HepG2 (cell line): ENCODE results near the gene EGFL8. TPM values are rescaled to one million over a fixed set of nuclear protein-coding genes. Genes with fewer than 3 reads are reported as not detected.

Source experiments
- DNMT1 ChIP-seq: sonication (generic); formaldehyde crosslinking; IDR thresholded peaks from 2 replicates; pipeline ENCODE4 v1.5.1; 2020; ENCODE audit warnings: mild to moderate bottlenecking, missing genetic modification reagents
- DPF2 ChIP-seq: sonication (generic); formaldehyde crosslinking; IDR thresholded peaks from 2 replicates; pipeline ENCODE4 v1.4.0; 2020; ENCODE audit warnings: mild to moderate bottlenecking, low read depth, missing genetic modification reagents, borderline replicate concordance
- ELF3 ChIP-seq: IDR thresholded peaks from 2 replicates; pipeline ENCODE4 v1.6.1; 2016; ENCODE audit warnings: missing genetic modification reagents, missing compliant biosample characterization
- ERF ChIP-seq: IDR thresholded peaks from 2 replicates; pipeline ENCODE4 v1.6.1; 2018; ENCODE audit warnings: missing biosample characterization, missing genetic modification reagents
- FOXK1 ChIP-seq: sonication (generic); formaldehyde crosslinking; IDR thresholded peaks from 2 replicates; pipeline ENCODE4 v1.4.0; 2020; ENCODE audit warnings: low read depth, missing genetic modification reagents, borderline replicate concordance
- KDM5B ChIP-seq: sonication (generic); formaldehyde crosslinking; IDR thresholded peaks from 2 replicates; pipeline ENCODE4 v1.4.0; 2020; ENCODE audit warnings: missing genetic modification reagents, mild to moderate bottlenecking, borderline replicate concordance
- NR2C2 ChIP-seq: sonication (generic); formaldehyde crosslinking; IDR thresholded peaks from 2 replicates; pipeline ENCODE4 v1.4.0; 2020; ENCODE audit warnings: missing genetic modification reagents, mild to moderate bottlenecking, moderate library complexity, borderline replicate concordance
- SMAD1 ChIP-seq: sonication (generic); formaldehyde crosslinking; IDR thresholded peaks from 2 replicates; pipeline ENCODE4 v1.4.0; 2020; ENCODE audit warnings: missing genetic modification reagents, low read depth, mild to moderate bottlenecking, borderline replicate concordance
- SPEN ChIP-seq: sonication (generic); formaldehyde crosslinking; IDR thresholded peaks from 2 replicates; pipeline ENCODE4 v1.5.1; 2020; ENCODE audit warnings: low read depth, mild to moderate bottlenecking, missing genetic modification reagents
- SRF ChIP-seq: IDR thresholded peaks from 2 replicates; pipeline ENCODE4 v1.6.1; 2011; ENCODE audit warnings: mild to moderate bottlenecking, low read depth, low read length, moderate library complexity
- ZNF263 ChIP-seq: sonication (generic); formaldehyde crosslinking; IDR thresholded peaks from 2 replicates; pipeline ENCODE4 v1.4.0; 2020; ENCODE audit warnings: missing genetic modification reagents
- ZNF264 ChIP-seq: sonication (generic); formaldehyde crosslinking; IDR thresholded peaks from 2 replicates; pipeline ENCODE4 v1.4.0; 2020; ENCODE audit warnings: missing genetic modification reagents
- ZNF550 ChIP-seq: sonication (generic); formaldehyde crosslinking; IDR thresholded peaks from 2 replicates; pipeline ENCODE4 v1.4.0; 2020; ENCODE audit warnings: mild to moderate bottlenecking, missing genetic modification reagents, borderline replicate concordance
- ZNF557 ChIP-seq: sonication (generic); formaldehyde crosslinking; IDR thresholded peaks from 2 replicates; pipeline ENCODE4 v1.4.0; 2020; ENCODE audit warnings: missing genetic modification reagents
- ZNF772 ChIP-seq: sonication (generic); formaldehyde crosslinking; IDR thresholded peaks from 2 replicates; pipeline ENCODE4 v1.5.0; 2020; ENCODE audit warnings: mild to moderate bottlenecking, missing genetic modification reagents
- ZNF841 ChIP-seq: sonication (generic); formaldehyde crosslinking; IDR thresholded peaks from 2 replicates; pipeline ENCODE4 v1.8.1; 2023; ENCODE audit warnings: missing genetic modification reagents, borderline replicate concordance
- polyA plus RNA-seq, 8 experiments: library from polyadenylated mRNA; depleted of rRNA in 3 of 8; stranded (reverse) in 7 of 8; unstranded in 1 of 8; fragments of >200 nt; fragmentation: Illumina TruSeq in 4 of 8; extraction: Trizol in 4 of 8; gene quantifications; 2 replicates each; pipeline versions ENCODE4 v1.2.1 to v1.2.3, GENCODE V29; 2011 to 2016; ENCODE audit warnings: low read depth in 4 of 8, missing spikeins in 1 of 8, mixed read lengths in 1 of 8; ENCODE audit not compliant: insufficient read depth in 1 of 8
- total RNA-seq, 5 experiments: library from RNA; depleted of rRNA; stranded (reverse); fragments of >200 nt; fragmentation: Illumina TruSeq; extraction: Trizol; gene quantifications; 2 replicates each; pipeline ENCODE4 v1.2.3, GENCODE V29; 2016; ENCODE audit warnings: low read depth in 1 of 5
- TF ChIP-seq, protein P1 (sequence below): sonication (generic); formaldehyde crosslinking; IDR thresholded peaks from 2 replicates; pipeline ENCODE4 v1.4.0; 2020; ENCODE audit warnings: missing genetic modification reagents, borderline replicate concordance
- TF ChIP-seq, protein P2 (sequence below): sonication (generic); formaldehyde crosslinking; IDR thresholded peaks from 2 replicates; pipeline ENCODE4 v1.8.1; 2023; ENCODE audit warnings: missing genetic modification reagents, inconsistent platforms, borderline replicate concordance
- TF ChIP-seq, protein P3 (sequence below): sonication (generic); formaldehyde crosslinking; IDR thresholded peaks from 2 replicates; pipeline ENCODE4 v1.8.0; 2023; ENCODE audit warnings: mild to moderate bottlenecking, missing genetic modification reagents
- TF ChIP-seq, protein P4 (sequence below), 2 experiments: sonication (generic) in 1 of 2; formaldehyde crosslinking in 1 of 2; IDR thresholded peaks; 2 replicates each; pipeline versions ENCODE4 v1.4.0 to v1.6.1; 2016 to 2020; ENCODE audit warnings: borderline replicate concordance in 1 of 2, low read depth in 1 of 2, mild to moderate bottlenecking in 1 of 2, missing genetic modification reagents in 1 of 2
- TF ChIP-seq, protein P5 (sequence below): sonication (generic); formaldehyde crosslinking; IDR thresholded peaks from 2 replicates; pipeline ENCODE4 v1.4.0; 2020; ENCODE audit warnings: mild to moderate bottlenecking, missing genetic modification reagents

EGFL8 gene
- total and polyA plus RNA-seq, 2 of the 13 experiments (the other 11 are each of a cell fraction or from before 2014, with no cell fraction given), result 10.0 to 11.5 TPM

DNA sequence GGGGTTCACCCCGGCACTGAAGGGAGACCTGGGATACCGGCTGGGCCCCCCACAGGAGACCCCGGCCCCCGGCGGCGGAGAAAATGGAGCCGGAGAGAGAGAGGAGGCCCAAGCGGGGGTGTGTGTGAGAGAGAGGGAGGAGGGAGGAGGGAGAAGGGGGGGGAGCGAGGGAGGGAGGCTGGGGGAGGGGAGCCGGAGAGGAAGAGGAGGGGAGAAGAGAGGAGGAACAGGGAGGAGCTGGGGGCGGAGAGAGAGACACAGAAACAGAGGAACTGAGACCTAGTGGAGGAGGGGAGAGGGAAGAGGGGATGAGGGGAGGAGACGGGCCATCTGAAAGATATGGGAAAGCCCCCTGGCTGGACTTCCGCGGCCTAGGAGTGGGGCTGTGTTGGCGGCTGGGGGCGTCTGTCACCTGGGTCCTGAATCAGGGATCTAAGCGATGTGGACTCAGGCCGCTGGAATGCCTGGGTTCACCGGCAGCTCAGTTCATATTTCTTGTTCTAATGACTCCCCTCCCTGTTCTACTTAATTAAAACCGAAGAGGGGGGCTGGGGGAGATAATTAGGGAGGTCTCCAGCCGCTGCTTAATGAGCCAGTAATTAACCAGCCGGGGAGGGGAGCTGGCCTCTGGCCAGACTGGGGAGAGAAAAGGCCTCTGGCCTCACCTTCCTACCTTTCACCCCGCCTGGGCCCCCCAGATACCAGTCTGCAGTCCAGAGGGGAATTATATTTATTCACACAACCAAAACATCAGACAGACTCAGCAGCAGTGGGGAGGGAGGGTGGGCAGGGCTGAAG, 25.9 kb downstream of the EGFL8 start, which contains the start of gene PBX2 (continued):
- TF ChIP-seq, protein P1, sequence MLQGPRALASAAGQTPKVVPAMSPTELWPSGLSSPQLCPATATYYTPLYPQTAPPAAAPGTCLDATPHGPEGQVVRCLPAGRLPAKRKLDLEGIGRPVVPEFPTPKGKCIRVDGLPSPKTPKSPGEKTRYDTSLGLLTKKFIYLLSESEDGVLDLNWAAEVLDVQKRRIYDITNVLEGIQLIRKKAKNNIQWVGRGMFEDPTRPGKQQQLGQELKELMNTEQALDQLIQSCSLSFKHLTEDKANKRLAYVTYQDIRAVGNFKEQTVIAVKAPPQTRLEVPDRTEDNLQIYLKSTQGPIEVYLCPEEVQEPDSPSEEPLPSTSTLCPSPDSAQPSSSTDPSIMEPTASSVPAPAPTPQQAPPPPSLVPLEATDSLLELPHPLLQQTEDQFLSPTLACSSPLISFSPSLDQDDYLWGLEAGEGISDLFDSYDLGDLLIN (CRISPR knock-in tag), result no peak
- TF ChIP-seq ZNF264 (CRISPR knock-in tag) (no peak), SRF (no peak), ZNF263 (CRISPR knock-in tag) (peak; percentile 99), DNMT1 (CRISPR knock-in tag) (no peak), SMAD1 (CRISPR knock-in tag) (peak; percentile 76; the same call in 1 of the 2 replicates), ZNF772 (CRISPR knock-in tag) (peak; percentile 74), SPEN (CRISPR knock-in tag) (peak; percentile 49; the same call in 1 of the 2 replicates), KDM5B (CRISPR knock-in tag) (peak; percentile 69; the same call in 1 of the 2 replicates), NR2C2 (CRISPR knock-in tag) (peak; percentile 37; the same call in 1 of the 2 replicates), ZNF557 (CRISPR knock-in tag) (no peak), ZNF841 (CRISPR knock-in tag) (no peak), ELF3 (CRISPR knock-in tag) (peak; percentile 86), ZNF550 (CRISPR knock-in tag) (no peak), FOXK1 (CRISPR knock-in tag) (peak; percentile 26; the same call in 1 of the 2 replicates), DPF2 (CRISPR knock-in tag) (no peak; the same call in 1 of the 2 replicates), ERF (CRISPR knock-in tag) (peak; percentile 36; the same call in 1 of the 2 replicates)
- TF ChIP-seq, protein P2, sequence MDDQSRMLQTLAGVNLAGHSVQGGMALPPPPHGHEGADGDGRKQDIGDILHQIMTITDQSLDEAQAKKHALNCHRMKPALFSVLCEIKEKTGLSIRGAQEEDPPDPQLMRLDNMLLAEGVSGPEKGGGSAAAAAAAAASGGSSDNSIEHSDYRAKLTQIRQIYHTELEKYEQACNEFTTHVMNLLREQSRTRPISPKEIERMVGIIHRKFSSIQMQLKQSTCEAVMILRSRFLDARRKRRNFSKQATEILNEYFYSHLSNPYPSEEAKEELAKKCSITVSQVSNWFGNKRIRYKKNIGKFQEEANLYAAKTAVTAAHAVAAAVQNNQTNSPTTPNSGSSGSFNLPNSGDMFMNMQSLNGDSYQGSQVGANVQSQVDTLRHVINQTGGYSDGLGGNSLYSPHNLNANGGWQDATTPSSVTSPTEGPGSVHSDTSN (CRISPR knock-in tag), result no peak
- TF ChIP-seq, protein P3, sequence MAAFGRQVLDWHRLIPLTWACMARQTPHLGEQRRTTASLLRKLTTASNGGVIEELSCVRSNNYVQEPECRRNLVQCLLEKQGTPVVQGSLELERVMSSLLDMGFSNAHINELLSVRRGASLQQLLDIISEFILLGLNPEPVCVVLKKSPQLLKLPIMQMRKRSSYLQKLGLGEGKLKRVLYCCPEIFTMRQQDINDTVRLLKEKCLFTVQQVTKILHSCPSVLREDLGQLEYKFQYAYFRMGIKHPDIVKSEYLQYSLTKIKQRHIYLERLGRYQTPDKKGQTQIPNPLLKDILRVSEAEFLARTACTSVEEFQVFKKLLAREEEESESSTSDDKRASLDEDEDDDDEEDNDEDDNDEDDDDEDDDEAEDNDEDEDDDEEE (CRISPR knock-in tag), result no peak
- TF ChIP-seq, protein P4, sequence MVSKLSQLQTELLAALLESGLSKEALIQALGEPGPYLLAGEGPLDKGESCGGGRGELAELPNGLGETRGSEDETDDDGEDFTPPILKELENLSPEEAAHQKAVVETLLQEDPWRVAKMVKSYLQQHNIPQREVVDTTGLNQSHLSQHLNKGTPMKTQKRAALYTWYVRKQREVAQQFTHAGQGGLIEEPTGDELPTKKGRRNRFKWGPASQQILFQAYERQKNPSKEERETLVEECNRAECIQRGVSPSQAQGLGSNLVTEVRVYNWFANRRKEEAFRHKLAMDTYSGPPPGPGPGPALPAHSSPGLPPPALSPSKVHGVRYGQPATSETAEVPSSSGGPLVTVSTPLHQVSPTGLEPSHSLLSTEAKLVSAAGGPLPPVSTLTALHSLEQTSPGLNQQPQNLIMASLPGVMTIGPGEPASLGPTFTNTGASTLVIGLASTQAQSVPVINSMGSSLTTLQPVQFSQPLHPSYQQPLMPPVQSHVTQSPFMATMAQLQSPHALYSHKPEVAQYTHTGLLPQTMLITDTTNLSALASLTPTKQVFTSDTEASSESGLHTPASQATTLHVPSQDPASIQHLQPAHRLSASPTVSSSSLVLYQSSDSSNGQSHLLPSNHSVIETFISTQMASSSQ (IDR thresholded peaks at IDR 0.05; ENCODE audit: low read depth), result no peak
- TF ChIP-seq, protein P4 (CRISPR knock-in tag; IDR thresholded peaks at IDR 0.05; ENCODE audit: borderline replicate concordance), result peak; percentile 55; the same call in 1 of the 2 replicates
- TF ChIP-seq, protein P5, sequence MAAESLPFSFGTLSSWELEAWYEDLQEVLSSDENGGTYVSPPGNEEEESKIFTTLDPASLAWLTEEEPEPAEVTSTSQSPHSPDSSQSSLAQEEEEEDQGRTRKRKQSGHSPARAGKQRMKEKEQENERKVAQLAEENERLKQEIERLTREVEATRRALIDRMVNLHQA (CRISPR knock-in tag), result no peak
